SK-N-DZ (cell line): ENCODE data around the gene CASK.

Experiments
- DNase-seq: peaks from one replicate; pipeline ENCODE4 v3.0.0-alpha.2; 2015; ENCODE audit warnings: low spot score

Gene CASK

GRCh38 chrX:41913476-41913875 is 9.9 kb downstream of the CASK start:
- no peak for DNase-seq

DNA sequence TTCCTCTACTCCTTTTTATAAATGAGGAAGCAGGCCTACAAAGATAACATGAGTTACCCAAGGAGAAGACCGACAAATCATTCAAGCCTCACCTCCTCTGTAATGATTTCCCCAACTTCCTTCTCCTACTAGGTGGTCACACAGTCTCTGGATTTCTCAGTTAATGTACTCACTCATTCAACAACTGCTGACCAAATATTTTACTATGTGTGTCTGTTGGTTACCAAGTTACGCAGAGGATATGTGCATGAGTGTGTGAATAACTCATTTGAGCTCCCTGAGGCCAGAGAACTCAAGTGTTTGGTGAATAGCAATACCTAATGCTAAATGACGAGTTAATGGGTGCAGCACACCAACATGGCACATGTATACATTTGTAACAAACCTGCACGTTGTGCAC is 10.4 kb downstream of the CASK start:
- no peak for DNase-seq

GRCh38 chrX:41909068-41909467 is 14.3 kb downstream of the CASK start:
- no peak for DNase-seq

DNA sequence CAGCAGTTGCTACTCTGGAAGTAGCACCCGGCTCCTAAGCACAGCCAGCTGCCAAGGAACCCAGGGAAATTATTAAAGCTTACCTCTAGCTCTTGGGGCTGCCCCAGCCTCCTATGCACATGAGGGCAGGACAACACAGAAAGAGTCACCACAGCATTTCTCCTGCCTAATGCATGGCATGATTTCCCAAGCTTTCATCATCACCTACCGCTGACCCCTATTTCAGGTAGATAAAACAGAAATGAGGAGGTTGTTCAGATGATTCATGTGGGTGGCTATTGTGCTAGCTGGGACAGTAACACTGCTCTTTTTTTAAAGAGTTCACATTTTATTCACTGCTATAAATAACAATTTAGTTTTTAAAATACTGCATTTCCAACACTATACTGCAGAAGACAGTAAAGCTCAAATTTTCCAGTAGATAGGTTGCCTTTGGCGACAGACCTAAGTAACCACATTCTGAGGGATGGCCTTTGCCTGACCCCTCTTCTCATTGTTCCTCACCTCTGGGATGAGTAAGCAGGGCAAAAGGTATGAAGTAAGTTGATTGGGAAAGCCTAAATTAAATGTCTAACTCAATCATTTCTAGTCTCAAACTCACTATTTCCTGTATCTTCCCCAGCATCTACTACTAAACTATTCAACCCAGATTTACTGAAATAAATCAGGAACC is 16.7 kb downstream of the CASK start:
- no peak for DNase-seq

- no peak for DNase-seq
These were observed 19.8 kb downstream of the CASK start for GRCh38 chrX:41903544-41903943.

DNA sequence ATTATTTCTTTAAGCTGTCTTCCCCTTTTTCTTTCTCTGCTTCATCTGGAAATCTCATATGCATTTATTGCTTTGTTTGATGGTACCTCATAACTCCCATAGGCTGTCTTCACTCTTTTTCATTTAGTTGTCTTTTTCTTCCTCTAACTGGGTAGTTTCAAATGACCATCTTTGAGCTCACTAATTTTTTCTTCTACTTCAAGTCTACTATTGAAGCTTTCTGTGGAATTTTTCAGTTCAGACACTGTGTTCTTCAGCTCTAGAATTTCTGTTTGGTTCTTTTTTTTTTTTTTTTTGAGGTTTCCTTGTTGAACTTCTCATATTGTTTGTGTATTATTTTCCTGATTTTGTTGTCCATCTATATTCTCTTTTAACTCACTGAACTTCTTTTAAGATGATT is 23.0 kb downstream of the CASK start:
- no peak for DNase-seq

DNA sequence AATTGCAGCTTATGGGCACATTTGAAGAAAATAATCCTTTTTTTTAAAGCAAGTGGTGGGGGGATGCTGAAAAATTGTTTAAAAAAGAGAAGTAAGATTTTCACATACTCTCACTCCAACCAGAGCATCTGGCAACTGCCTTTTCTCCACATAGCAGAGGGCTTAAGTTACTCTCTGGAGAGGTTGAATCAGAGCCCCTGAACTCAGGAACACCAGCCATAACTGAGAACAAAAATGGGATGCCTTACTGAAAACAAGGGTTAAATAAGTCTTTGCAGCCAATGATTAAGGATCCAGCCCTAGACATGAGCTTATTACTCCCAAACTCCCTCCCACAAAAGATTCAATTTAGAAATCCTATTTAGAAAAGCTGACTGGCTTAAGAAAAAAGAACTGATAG is 27.5 kb downstream of the CASK start:
- no peak for DNase-seq

DNA sequence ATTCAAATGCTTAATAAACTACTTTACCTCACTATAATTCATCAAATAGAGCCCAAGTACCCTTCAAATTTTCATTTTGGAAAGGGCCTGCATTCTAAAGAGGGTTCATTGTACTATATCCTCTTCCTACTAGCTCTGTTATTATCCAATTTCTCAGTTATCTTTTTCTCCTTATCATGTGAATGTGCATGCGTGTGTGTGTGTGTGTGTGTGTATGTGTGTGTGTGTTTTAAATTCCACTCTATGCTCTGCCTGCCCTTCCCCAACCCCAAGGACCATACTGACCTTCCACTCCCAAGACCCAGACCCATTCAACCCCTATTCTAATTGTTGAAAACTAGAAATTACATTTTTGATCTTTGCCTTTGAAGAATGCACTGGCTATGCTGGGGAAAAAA is 33.3 kb downstream of the CASK start:
- DNase-seq = no peak

- DNase-seq = no peak
These were observed 33.9 kb downstream of the CASK start for GRCh38 chrX:41889317-41890025.

- no peak for DNase-seq
These were observed 35.7 kb downstream of the CASK start for GRCh38 chrX:41887691-41888090.

GRCh38 chrX:41885724-41886123 is 37.6 kb downstream of the CASK start:
- DNase-seq = no peak

DNA sequence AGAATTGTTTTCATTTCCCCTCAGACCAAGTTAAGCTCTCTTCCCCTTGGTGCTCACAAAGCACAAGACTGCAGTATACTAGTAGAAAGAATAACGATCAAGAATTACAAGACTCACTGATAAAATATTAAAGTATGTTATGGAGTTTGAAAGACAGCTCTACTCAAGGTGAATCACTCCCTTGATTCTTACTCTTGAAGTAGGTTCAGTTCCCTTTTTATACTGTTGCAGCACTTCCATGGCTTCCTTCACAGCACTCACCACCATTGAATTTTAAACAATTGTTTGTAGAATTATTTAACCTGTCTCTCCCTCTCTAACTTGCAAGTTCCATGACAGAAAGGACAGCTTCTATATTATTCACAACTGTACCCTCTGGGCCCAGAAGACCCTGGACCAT is 42.2 kb downstream of the CASK start:
- no peak for DNase-seq

DNA sequence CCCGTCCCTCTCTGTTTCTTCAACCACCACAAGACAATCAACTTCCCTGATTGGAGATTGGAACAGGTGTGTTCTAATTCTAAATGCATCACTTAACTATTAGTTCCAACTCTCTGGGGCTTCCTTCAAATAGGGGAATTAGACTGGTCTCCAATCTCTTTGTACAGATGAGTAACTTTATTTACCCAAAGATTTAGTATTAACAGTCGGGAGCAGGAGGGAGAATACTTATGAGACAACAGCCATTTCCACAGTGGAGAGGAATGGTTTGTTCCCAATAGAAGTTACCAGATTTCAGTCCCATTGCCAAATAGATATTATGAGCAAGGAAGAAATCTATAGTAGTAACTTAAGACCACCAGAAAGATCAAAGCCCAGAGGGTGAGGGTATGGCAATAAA is 46.2 kb downstream of the CASK start:
- no peak for DNase-seq

GRCh38 chrX:41875142-41875541 is 48.2 kb downstream of the CASK start:
- DNase-seq = no peak

DNA sequence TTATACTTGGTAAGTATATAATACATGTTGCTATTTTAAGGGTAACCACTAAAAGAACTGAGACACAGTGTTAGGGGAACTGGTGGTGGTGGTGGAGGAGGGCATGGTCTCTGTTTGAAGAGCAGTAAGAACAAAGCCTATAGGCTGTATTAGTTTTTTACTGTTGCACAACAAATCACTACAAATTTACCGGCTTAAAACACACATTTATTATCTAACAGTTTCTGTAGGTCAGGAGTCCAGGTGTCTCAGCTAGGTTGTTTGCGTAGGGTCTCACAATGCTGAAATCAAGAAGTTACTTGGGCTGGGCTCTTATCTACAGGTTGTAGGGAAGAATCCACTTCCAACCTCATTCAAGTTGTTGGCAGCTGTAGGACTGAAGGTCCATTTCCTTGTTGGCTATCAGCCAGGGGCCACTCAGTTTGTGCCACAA is 52.6 kb downstream of the CASK start:
- no peak for DNase-seq

- no peak for DNase-seq
These were observed 54.9 kb downstream of the CASK start for GRCh38 chrX:41868392-41868977.

GRCh38 chrX:41863343-41864203 is 59.8 kb downstream of the CASK start:
- no peak for DNase-seq

- no peak for DNase-seq
These were observed 60.7 kb downstream of the CASK start for GRCh38 chrX:41862562-41863184.

DNA sequence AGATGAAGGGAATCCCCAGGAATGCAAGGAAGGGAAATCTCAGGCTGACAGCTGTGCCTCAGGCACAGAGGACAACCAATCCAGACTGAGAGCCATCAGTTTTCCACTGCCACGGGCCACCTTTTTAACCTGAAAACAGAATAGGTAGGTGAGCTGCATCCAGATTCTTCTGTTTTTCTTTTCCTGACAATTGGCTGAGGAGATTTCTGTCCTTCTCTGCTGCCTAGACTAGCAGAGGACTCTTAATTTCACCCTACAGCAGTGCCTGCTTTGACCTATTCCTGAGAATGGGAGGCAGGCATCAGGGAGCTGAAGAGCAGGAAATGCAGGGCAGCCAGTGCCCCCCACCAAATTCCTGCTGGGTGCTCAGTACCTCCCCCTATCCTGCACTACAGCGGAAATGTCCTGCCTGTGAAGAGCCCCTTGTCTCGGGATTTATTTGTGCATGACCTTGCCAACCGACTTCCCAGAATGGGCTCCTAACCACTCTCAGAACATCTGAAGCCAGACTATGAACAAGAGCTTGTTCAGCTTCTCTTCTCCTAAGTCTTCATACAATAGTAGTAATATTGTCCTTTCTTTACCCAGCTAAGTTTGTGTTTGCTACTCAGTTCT is 65.1 kb downstream of the CASK start:
- DNase-seq = no peak

GRCh38 chrX:41857670-41858069 is 65.7 kb downstream of the CASK start:
- DNase-seq = no peak

DNA sequence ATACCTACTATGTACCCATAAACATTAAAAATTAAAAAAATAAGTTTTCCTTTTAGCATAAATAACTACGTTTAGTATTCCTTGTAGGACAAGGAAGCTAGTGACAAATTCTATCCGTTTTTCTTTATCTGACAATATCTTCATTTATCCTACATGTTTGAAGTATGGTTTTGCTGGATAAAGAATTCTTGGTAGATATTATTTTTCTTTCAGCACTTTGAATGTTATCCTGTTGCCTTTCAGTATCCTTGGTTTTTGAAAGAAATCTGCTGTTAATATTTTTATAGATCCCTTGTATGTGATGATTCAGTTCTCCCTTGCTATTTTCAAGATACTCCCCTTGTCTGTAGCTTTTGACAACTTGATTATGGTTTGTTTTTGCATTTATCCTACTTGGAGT is 76.6 kb downstream of the CASK start:
- DNase-seq = no peak
